Renal cortical epithelial cell (primary cell): ENCODE results near the gene PIK3R1. TPM values are rescaled to one million over a fixed set of nuclear protein-coding genes. Genes with fewer than 3 reads are reported as not detected.

Experiments used
- DNase-seq: peaks from one replicate; pipeline ENCODE4 v3.0.0-alpha.2; 2011; ENCODE audit warnings: low read depth
- total RNA-seq: library from RNA; depleted of rRNA; stranded (reverse); fragments of >200 nt; gene quantifications from 2 replicates; pipeline ENCODE4 v1.2.3, GENCODE V29; 2014

The PIK3R1 gene
- total RNA-seq, 1 donor from 2014 or later = 76.5 TPM

DNA sequence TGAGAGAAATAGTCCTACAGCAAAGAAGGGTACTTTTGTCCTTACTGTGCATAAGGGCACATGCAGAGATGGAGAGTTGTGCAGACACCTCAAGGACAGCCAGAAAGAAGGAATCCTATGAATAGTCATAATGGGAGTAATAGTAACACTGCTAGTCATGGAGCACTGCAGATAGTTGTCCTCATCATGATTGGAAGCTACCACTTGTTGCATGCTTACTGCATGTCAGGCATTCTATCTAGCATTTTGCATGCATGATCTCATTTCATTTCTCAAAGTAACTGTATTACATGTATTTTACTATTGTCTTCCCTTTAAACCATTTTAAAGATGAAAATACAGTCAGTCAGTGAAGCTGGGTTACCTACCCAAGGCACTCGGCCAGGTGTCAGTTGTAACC is 81.3 kb downstream of the PIK3R1 start:
- DNase-seq = no peak

GRCh38 chr5:68297656-68298055 is 82.1 kb downstream of the PIK3R1 start:
- DNase-seq = no peak

DNA sequence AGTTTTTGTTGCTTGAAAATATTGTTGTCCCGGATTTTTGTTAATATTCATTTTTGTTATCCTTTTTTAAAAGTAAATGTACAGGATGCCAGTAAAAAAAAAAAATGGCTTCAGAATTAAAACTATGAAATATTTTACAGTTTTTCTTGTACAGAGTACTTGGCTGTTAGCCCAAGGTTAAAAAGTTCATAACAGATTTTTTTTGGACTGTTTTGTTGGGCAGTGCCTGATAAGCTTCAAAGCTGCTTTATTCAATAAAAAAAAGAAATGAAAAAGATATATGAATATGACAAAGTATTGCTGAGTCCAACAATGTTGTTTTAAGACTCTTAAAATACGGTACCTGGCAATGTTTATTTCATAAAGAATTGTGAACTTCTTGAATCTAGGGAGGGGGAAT is 82.9 kb downstream of the PIK3R1 start:
- DNase-seq = no peak

DNA sequence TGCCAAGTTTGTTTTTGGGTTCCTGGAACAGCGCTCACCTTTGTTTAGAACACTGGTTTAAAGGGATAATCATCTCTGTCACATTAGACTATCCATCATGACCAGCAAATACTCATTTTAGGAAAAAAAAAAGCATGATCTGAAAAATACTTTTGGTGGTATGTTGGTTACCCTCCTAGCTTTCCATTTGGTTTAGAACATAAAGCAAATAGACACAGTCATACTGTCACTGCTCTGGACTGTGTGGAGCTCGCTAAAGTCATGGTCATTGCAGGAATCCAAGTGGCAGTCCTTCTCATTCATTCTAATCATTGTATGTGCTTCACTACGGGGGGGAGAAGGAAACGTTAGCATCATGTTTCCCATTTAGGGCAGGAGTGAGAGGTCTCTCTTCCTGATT is 83.5 kb downstream of the PIK3R1 start:
- no peak for DNase-seq

GRCh38 chr5:68299575-68299974 is 84.0 kb downstream of the PIK3R1 start:
- no peak for DNase-seq

DNA sequence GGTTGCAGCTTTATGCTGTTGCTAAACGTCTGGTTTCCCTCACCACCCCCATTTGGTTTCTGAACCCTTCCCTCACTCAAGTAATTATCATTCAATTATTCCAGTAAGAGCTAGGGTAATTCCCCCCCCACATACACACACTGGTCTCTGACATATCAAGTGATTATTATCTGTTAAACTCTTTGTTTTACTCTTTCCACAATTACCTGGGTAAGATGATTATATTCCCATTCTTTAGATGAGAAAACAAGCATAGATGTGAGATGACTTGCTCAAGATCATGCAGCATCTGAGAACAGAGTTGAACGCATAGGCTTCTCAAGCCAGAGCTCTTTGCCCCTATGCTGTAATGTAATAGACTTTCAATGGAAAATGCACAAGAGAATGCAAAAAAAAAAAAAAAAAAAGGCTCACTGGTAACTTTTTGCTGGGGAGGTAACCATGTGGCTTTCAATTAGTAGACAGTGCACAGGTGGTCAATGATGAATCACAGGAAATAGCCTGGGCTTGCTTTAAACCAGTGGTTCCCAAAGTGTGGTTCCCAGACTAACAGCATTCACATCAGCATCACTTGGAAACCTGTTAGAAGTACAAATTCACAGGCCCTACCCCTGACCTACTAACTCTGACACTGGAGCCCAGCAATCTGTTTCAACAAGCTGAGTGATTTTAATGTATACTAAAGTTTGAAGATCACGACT is 87.6 kb downstream of the PIK3R1 start:
- DNase-seq = peak; percentile 82

DNA sequence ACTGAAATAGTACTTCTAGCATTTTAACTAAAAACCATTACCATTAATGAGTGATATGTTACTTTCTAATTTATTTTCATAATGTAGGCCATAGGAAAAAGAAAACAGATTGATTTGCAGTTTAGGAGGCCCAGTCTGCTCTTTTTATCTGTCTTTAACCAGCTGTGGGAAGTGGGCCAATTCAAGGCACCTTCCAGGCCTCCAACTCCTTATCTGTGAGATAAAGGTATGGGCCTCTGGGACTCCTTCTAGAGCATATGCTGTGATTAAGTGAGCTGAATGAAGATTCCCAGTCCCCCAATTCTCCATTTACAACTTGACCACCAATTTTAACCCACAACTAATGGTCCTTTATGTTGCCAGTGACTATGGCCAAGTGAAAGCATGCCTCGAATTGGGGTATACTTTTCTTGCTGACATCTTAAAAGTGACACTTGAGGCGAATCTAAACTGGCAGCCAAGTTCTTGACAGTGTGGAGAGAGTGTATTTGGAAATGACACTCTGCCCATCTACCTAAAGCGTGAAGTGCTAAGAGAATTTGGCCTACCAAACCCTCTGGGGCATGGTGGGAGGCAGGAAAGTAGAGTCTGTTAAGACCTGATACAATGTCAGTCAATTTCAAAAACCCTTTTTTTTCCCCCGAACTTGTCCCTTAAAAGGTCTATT is 88.3 kb downstream of the PIK3R1 start:
- DNase-seq = no peak

DNA sequence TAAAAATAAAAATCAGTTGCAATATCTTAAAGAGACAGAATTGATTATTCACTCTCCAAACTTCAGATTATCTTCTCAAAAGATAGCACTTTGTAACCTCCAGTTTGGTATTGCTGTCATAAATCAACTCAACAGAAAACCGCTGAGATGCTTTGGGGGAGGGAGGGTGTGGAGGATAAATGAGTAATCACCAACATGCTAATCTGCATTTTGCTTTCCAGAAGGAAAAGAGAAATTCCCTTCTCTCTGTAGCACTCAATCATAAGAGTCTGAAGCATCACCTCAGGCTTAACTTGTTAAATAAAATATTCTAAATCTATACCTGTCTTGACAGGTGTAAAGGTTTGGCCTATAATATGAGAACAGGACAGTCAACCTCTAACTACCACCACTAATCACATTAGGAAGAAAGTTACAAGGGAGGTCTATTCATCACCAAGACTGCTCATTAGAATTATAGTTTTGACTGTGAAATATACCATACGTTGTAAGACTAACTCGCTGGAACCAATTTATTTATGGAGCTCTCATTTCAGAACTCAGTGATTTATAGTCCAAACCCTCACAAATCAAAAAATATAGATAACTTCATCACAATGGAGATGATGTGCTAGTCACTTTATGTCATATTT is 89.0 kb downstream of the PIK3R1 start:
- peak; percentile 64 for DNase-seq

- no peak for DNase-seq
These were observed 89.8 kb downstream of the PIK3R1 start for GRCh38 chr5:68305223-68305870.

DNA sequence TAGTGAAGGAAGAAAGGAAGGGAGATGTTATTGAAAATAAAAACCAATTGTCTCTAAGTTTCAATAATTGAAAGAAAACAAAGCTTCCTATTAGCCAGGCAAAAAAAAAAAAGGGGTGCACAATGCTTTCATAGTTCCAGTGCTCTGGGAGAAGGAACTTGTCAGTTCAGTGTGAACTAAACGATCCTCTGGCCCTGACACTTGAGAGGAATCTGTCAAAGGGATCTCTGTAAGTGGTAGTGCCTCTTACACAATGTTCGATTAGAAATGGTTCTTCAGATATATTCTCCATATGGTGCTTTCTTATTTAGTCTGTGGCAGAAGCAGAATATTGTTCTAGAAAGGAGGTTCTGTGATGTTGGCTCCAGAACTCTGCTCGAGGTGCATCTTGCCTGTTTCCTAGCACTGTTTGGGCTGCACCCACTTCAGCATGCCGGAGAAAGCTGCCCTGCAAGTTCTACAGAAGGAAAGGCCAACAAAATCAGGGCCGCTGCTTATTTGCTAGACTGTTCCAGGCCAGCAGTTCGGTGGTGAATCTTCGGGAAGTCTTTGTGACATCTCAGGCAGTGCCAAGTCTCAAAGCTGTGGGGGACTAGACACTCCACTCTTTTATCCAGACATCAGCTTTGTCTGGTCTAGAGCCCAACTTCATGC is 90.9 kb downstream of the PIK3R1 start:
- DNase-seq = no peak

GRCh38 chr5:68313336-68313735 is 97.8 kb downstream of the PIK3R1 start:
- no peak for DNase-seq

DNA sequence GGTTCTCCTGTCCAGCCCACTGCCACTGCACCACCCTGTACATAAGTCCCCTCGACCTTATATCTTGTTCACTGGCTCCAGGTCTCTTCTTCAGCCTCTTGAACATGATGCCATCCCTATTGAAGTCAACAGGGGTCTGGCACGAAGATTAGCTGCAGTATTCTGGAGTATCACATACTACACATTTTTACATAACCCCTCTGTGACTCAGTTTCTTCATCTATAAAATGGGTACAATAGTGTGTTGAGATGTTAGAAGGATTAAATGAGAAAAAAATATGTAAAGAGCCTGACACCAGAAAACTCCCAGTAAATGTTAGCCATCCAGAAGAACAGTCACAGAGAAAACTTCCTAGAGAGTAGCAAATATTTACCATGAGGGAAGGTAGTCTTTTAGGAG is 98.9 kb downstream of the PIK3R1 start:
- DNase-seq = no peak

- peak; percentile 80 for DNase-seq
These were observed 100.2 kb downstream of the PIK3R1 start for GRCh38 chr5:68315679-68316271.

GRCh38 chr5:68316469-68316868 is 100.9 kb downstream of the PIK3R1 start:
- DNase-seq = no peak

- no peak for DNase-seq
These were observed 102.1 kb downstream of the PIK3R1 start for GRCh38 chr5:68317646-68318045.

- peak; percentile 91 for DNase-seq
These were observed 103.6 kb downstream of the PIK3R1 start for GRCh38 chr5:68318955-68319705.

GRCh38 chr5:68319706-68320412 is 104.3 kb downstream of the PIK3R1 start:
- peak; percentile 79 for DNase-seq

DNA sequence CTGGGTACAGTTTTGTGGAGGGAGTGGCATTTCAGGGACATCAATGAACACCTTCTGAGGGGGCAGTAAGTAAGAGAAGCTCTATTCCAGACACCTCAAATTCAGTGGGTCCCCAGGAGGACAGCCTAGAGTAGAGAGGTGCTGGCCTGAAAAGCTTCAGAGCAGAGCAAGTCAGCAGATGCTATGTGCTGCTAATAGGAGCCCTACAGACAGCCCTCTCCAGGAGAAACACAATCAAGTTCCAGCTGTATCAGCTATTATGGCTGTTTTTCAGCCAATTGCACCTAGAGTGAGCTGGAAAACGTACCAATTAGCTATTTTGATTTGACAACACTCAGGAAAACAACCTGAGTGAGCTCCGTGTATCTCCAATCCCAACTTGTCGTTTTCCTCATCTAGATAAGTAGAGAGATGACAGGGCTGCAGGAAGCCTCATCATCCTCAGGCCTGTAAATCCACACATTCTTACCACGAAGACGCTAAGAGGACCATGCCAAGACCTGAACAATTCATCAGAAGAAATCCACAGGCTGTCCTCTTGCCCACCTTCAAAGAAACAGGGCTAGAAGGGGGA is 104.9 kb downstream of the PIK3R1 start:
- no peak for DNase-seq

DNA sequence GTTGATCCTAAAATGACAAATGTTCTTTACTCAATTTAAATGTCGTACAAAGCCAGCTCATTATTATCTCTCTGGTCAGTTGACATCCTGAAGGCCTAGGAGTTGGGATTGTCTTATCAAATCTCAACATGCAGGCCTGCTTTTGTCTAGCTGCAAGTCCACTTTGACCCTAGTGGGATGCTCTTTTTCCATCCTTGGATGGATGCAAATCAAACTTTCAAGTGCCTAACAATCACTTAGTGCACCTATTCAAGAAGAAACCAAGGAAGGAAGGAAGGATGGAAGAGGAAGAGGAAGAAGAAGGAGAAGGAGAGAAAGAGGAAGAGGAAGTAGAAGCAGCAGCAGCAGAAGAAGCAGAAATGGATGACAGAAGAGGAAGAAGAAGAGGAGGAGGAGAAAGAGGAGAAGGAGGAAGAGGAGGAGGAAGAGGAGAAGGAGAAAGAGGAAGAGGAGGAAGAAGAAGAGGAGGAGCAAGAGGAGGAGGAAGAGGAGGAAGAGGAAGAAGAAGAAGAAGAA is 109.6 kb downstream of the PIK3R1 start:
- DNase-seq = no peak
